Stimulated activated CD4-positive, alpha-beta T cell treated with anti-CD3 and anti-CD28 coated beads, TNF-alpha, amount 100 ng/mL, for 4 hours (primary cell): ENCODE measurements around the gene WNT3.
"Not testable (repeated sequence)": the region's sequence is repeated elsewhere in the genome, so short reads cannot be mapped to it uniquely, and the experiment has no call there.

Experiments
- DNase-seq, 3 experiments: peaks; one replicate each; pipeline ENCODE4 v3.0.0-alpha.2; 2020; ENCODE audit warnings: low read depth in 3 of 3

WNT3 gene

DNA sequence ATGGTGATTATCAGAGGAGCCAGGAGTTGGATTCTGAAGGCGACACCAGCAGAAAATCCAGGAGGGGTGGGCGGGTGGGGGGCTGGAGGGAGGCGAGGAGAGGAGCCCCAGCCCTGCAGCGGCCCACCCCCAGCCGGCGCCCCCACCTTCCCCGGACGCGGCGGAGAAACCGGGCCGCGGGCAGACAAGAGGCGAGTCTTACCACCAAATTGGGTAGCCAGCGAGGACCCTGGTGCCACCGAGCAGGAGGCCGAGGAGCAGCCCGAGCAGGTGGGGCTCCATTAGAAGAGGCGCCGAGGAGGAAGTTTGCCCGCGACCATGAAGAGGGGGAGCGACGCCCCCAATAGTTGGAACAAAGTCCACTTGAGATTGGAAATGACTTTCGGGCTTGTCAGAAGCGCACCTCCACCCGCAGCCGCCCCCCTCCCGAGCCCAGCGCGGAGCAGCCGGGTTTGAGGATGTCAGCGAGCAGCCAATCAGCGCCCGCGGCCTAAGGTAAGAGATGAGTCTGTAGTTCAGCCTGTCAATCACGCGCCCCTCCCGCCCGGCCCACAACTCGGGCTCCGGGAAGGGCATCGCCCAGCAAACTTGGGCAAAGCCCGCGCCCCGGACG is at the start of gene WNT3:
Gene WNT3 (minus strand): TSS at position 377 of the 613 bp plus-strand sequence. CDS start 95 bp downstream, at position 282.
- DNase-seq, result peak; percentile 26 to 38 (median 32)

DNA sequence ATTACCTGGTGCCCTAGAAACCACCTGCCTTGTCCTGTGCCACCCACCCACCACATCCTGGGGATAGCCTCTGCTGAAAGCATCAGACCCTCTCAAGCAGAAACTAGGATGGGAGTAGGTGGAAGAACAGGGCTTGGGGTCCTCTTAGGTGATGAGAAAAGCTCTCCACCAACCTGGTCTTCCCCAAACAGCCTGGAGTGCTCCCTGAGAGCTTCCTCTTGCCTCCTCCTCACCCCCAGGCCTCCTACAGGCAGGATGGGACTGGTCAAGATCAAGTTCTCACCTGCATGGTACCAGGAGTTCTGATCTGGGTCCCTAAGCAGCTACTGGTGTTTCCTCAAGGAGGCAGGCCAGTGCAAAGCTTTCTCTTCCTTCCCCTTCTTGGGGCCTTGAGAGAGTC is 48.3 kb upstream of the WNT3 start:
- DNase-seq, result no peak

- no peak for DNase-seq
These were observed 47.8 kb upstream of the WNT3 start for GRCh38 chr17:46866325-46866724.

- DNase-seq, result no peak
These were observed 46.6 kb upstream of the WNT3 start for GRCh38 chr17:46865100-46865499.

- DNase-seq, result no peak
These were observed 45.1 kb upstream of the WNT3 start for GRCh38 chr17:46863383-46864121.

DNA sequence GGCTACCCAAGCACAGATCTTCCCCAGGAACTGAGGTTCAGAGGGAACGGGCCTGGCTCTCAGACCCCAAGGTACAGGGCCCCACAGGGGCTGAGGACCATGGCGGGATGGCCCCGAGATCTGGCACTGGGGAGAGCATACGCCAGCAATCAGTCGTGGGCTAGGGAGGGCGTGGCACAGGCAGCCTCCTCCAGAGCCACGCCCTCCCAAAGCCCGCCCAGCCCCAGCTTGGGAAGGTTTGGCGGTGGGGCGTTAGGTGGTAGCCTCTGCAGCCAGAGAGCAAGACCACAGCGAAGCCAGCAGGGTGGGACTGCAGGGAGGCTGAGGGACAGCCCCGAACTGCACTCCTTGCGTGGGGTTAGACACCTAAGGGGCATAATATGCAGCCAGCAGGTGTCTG is 44.5 kb upstream of the WNT3 start:
- no peak for DNase-seq

- DNase-seq, result no peak
These were observed 41.5 kb upstream of the WNT3 start for GRCh38 chr17:46859996-46860395.

DNA sequence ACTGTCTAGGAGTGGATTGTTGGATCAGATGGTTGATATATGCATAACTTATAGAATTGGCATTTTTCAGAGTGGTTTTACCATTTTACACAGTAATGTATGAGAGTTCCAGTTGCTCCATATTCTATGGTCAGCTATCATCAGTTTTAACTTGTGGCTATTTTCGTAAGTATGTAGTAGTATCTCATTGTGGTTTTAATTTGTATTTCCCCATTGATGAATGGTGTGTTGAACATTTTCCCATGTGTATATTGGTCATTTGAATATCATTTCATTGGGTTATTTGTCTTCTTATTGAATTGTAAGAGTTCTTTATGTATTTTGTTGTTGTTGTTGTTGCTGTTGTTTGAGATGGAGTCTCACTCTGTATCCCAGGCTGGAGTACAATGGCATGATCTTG is 39.1 kb upstream of the WNT3 start:
- DNase-seq, result no peak

GRCh38 chr17:46854948-46855347 is 36.5 kb upstream of the WNT3 start:
- DNase-seq, result no peak

DNA sequence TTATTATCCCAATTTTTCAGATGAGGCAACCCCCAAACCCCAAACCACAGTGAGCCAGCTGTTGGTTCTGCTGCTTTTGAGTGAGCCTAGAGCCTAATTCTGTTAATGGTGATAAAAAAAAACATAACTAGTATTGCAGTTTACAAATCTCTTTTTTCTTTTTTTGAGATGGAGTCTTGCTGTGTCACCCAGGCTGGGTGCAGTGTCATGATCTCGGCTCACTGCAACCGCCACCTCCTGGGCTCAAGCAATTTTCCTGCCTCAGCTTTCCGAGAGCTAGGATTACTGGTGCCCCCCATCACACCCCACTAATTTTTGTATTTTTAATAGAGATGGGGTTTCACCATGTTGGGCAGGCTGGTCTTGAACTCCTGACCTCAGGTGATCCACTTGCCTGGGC is 36.0 kb upstream of the WNT3 start:
- DNase-seq, result no peak

DNA sequence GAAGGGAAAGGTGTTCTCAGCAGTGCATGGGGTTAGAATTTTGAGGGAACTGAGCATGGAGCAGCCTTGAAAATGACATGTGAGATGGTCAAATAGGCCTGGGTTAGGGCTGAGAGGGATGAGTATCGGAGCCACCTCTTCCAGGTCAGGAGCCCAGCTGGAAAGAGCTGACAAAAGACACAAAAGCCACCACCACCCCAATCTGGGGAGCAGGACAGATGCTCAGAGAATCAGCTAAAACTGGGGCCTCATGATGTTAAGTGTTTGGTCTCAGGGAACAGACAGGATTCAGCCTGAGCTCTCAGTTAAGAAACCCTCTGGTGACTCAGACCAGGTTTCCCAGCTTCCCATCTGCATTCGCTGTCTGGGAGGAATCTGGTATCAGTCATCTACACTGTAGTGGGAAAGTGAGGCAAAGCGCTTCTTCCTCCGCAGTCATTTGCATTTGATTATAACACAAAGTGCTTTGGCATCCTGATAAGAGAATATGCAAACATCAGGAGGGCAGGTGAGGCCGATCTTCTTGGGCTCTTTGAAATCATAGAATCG is 35.5 kb upstream of the WNT3 start:
- DNase-seq, result no peak

DNA sequence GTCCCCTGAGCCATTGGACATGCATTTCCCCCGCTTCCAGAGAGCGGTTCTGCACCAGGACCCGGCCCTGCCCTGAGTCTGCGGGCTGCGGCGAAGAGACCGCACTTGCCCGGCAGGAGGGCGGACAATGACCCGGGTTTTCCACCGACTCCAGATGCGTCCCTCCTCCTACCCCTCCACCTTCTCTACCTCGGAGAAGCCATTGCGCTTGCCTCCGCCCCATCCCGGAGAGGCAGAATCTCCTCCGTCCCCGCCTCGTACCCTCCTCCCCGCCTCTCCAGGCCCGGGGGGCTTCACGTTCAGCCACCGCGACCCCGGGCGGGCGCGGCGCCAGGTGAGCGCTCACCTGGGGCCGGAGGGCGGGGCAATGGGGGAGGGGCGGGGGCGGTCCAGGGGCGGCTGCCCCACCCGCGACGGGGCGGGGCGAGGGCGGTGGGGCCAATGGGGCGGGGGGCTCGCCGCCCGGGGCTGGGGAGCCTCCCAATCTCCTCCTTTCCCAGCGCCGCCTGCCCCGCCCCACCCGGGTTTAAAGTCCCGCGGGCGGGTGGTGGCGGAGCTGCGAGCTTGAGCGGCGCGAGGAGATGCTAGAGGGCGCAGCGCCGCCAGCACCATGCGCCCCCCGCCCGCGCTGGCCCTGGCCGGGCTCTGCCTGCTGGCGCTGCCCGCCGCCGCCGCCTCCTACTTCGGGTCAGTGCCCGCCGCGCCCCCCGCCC is 32.7 kb upstream of the WNT3 start, which contains the start of gene WNT9B:
Gene WNT9B (plus strand): TSS at position 555 of the 713 bp plus-strand sequence. CDS start 56 bp downstream, at position 611.
- DNase-seq, result no peak

DNA sequence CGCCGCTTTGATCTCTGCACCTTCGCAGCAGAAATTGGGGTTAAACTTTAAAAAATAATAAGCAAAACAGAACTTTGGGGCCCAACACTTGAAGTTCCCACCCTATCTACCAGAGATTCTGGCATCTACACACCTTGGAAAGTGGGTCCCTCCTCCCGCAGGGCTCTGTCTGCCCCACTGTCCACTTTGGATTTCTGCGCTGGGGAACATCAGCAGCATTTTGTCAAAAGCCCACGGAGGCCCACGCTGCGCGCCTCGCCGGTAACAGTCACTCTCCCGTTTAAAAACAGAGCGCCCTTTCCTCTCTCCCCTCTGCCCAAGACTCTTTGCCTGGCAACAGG is 32.2 kb upstream of the WNT3 start:
- no peak for DNase-seq

DNA sequence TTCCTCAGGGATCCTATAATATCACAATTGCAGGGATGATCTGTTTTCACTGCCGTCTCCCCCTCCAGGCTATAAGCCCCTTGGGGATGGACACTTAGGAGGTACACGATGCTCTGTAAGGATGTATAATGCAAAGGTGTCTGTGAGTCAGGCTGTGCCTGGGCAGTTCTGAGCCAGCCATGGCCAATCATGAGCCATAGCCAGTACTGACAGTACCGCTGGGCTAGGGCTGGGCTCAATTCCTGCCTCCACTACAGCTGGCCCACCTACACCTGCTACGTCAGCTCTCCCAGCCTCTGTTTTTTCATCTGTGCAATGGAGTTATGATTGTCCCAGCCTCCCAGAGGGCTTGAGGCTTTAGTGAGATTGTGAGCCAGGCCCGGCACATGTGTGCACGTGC is 30.0 kb upstream of the WNT3 start:
- no peak for DNase-seq

- DNase-seq, result no peak
These were observed 29.0 kb upstream of the WNT3 start for GRCh38 chr17:46847204-46848191.

- DNase-seq, result no peak
These were observed 24.3 kb upstream of the WNT3 start for GRCh38 chr17:46842835-46843234.

- DNase-seq, result no peak
These were observed 23.3 kb upstream of the WNT3 start for GRCh38 chr17:46841561-46842379.

DNA sequence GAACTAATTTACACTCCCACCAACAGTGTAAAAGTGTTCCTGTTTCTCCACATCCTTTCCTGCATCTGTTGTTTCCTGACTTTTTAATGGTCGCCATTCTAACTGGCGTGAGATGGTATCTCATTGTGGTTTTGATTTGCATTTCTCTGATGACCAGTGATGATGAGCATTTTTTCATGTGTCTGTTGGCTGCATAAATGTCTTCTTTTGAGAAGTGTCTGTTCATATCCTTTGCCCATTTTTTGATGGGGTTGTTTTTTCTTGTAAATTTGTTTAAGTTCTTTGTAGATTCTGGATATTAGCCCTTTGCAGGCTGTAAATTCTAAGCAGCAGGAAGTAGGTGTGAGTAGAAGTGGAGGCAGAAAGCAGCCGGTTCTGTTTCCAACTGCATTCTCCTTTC is 22.1 kb upstream of the WNT3 start:
- not testable (repeated sequence) for DNase-seq

DNA sequence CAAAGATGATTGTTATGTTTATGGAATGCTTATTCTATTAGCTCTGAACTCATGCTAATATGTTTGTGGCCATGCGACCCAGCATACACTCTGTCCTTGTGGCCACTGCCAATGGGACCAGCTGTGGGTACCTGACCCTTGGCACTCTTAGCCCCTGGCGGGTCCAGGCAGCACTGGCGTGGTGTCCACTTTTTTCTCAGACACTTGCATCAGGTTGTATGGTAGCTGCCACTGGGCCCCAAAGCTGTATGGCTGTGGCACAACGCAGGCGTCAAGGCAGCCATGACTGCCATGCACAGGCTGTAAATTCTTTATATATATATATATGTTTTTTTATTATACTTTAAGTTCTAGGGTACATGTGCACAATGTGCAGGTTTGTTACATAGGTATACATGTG is 20.7 kb upstream of the WNT3 start:
- DNase-seq, result no peak

- DNase-seq, result no peak
These were observed 19.0 kb upstream of the WNT3 start for GRCh38 chr17:46837521-46837920.

DNA sequence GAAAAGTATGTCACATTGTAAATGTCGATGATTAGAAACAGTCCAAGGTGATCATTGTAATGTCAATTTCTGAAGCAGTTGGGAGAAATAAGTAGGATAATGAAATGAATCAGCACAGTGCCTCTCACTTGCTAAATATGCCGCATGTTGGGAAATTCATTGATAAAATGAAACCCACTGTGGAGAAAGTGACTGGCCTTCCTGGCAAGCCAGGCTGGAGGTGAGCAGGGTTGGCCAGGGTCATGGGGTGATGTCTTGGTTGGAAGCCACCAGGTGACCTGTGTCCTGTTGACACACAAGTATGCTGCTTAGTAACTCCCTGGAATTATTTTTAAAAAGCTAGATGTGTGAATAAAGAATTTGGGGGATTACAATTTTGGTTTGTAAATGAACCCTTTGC is 18.0 kb upstream of the WNT3 start:
- DNase-seq, result no peak
